HG02885 (cell line): Measurements from ENCODE around the gene RAP1A.
"Not testable (repeated sequence)": the region's sequence is repeated elsewhere in the genome, so short reads cannot be mapped to it uniquely, and the experiment has no call there.

ENCODE experiments used
- ATAC-seq: cut with Tn5 transposase; IDR thresholded peaks from one replicate; pipeline ENCODE4 v1.9.1; 2021; ENCODE audit warnings: mild to moderate bottlenecking; ENCODE audit not compliant: unreplicated experiment, poor library complexity

The RAP1A gene

GRCh38 chr1:111625276-111625675, 5.7 kb downstream of the RAP1A start:
- ATAC-seq, result no peak

GRCh38 chr1:111628153-111628552, 8.6 kb downstream of the RAP1A start:
- no peak for ATAC-seq

GRCh38 chr1:111629190-111629954, 9.8 kb downstream of the RAP1A start:
- no peak for ATAC-seq

- ATAC-seq, result no peak
Measured at GRCh38 chr1:111630567-111630966, 11.0 kb downstream of the RAP1A start.

GRCh38 chr1:111631502-111631901, 11.9 kb downstream of the RAP1A start:
- no peak for ATAC-seq

- ATAC-seq, result not testable (repeated sequence)
Measured at GRCh38 chr1:111632771-111633170, 13.2 kb downstream of the RAP1A start.

- no peak for ATAC-seq
Measured at GRCh38 chr1:111633736-111634247, 14.2 kb downstream of the RAP1A start.

- ATAC-seq, result no peak
Measured at GRCh38 chr1:111635324-111636009, 15.9 kb downstream of the RAP1A start.

GRCh38 chr1:111638320-111638719, 18.7 kb downstream of the RAP1A start:
- no peak for ATAC-seq

- ATAC-seq, result no peak
Measured at GRCh38 chr1:111639602-111640198, 20.1 kb downstream of the RAP1A start.

- no peak for ATAC-seq
Measured at GRCh38 chr1:111643097-111643496, 23.5 kb downstream of the RAP1A start.

GRCh38 chr1:111643696-111644095, 24.1 kb downstream of the RAP1A start:
- no peak for ATAC-seq

GRCh38 chr1:111644506-111644905, 24.9 kb downstream of the RAP1A start:
- no peak for ATAC-seq

GRCh38 chr1:111647736-111648135, 28.1 kb downstream of the RAP1A start:
- ATAC-seq, result no peak

- no peak for ATAC-seq
Measured at GRCh38 chr1:111648806-111649205, 29.2 kb downstream of the RAP1A start.

GRCh38 chr1:111649227-111649626, 29.6 kb downstream of the RAP1A start:
- no peak for ATAC-seq

- no peak for ATAC-seq
Measured at GRCh38 chr1:111649648-111650047, 30.1 kb downstream of the RAP1A start.

- ATAC-seq, result no peak
Measured at GRCh38 chr1:111653709-111654108, 34.1 kb downstream of the RAP1A start.

- ATAC-seq, result peak; percentile 64
Measured at GRCh38 chr1:111654839-111655238, 35.2 kb downstream of the RAP1A start.

GRCh38 chr1:111656086-111657017, 36.8 kb downstream of the RAP1A start:
- no peak for ATAC-seq
